ENCODE data around the gene FABP1.

The FABP1 gene

GRCh38 chr2:88123975-88124917 is 3.6 kb downstream of the FABP1 start:
- Histone ChIP-seq H3K9ac (ENCODE audit: insufficient read length) (no peak overlapping the region), H3K27ac (no peak overlapping the region), H3K36me3 (ENCODE audit: insufficient read depth, low read length) (no peaks in the 10 kb centered on the region), H3K9me3 (ENCODE audit: low read depth, low read length) (no peaks in the 10 kb centered on the region), H3K4me3 (no peak overlapping the region)
- no peak for DNase-seq (ENCODE audit: low read depth, low spot score)
- TF ChIP-seq POLR2AphosphoS5 (IDR thresholded peaks at IDR 0.05; ENCODE audit: borderline replicate concordance, low read depth, low read length), result no peak
- no peak for TF ChIP-seq FOXP2 (optimal IDR thresholded peaks at IDR 0.05; ENCODE audit: control extremely low read depth, extremely low read length, insufficient read depth)

- no peaks in the 10 kb centered on the region for H3K9me3 ChIP-seq (ENCODE audit: low read depth, low read length)
- H3K9ac ChIP-seq (ENCODE audit: insufficient read length), result no peak overlapping the region
- H3K36me3 ChIP-seq (ENCODE audit: insufficient read depth, low read length), result no peaks in the 10 kb centered on the region
- no peak for TF ChIP-seq POLR2AphosphoS5 (IDR thresholded peaks at IDR 0.05; ENCODE audit: borderline replicate concordance, low read depth, low read length)
- no peak for TF ChIP-seq FOXP2 (optimal IDR thresholded peaks at IDR 0.05; ENCODE audit: control extremely low read depth, extremely low read length, insufficient read depth)
- no peak for TF ChIP-seq EZH2 (IDR thresholded peaks at IDR 0.05)
- no peak for DNase-seq (ENCODE audit: low read depth, low spot score)
- no peak overlapping the region for H3K27ac ChIP-seq
- no peak overlapping the region for H3K4me3 ChIP-seq
Measured at GRCh38 chr2:88123164-88123974, 4.5 kb downstream of the FABP1 start.

GRCh38 chr2:88122141-88122884 is 5.5 kb downstream of the FABP1 start:
- no peaks in the 10 kb centered on the region for H3K9me3 ChIP-seq (ENCODE audit: low read depth, low read length)
- no peak overlapping the region for H3K27ac ChIP-seq
- TF ChIP-seq FOXP2 (optimal IDR thresholded peaks at IDR 0.05; ENCODE audit: control extremely low read depth, extremely low read length, insufficient read depth) (no peak), POLR2AphosphoS5 (IDR thresholded peaks at IDR 0.05; ENCODE audit: borderline replicate concordance, low read depth, low read length) (no peak), EZH2 (IDR thresholded peaks at IDR 0.05) (no peak)
- no peak for DNase-seq (ENCODE audit: low read depth, low spot score)
- no peak overlapping the region for H3K9ac ChIP-seq (ENCODE audit: insufficient read length)
- H3K36me3 ChIP-seq (ENCODE audit: insufficient read depth, low read length), result no peaks in the 10 kb centered on the region
- no peak overlapping the region for H3K4me3 ChIP-seq

- H3K4me3 ChIP-seq, result no peak overlapping the region
- no peak overlapping the region for H3K9ac ChIP-seq (ENCODE audit: insufficient read length)
- TF ChIP-seq EZH2 (IDR thresholded peaks at IDR 0.05), result no peak
- TF ChIP-seq FOXP2 (optimal IDR thresholded peaks at IDR 0.05; ENCODE audit: control extremely low read depth, extremely low read length, insufficient read depth), result no peak
- H3K36me3 ChIP-seq (ENCODE audit: insufficient read depth, low read length), result no peaks in the 10 kb centered on the region
- no peaks in the 10 kb centered on the region for H3K9me3 ChIP-seq (ENCODE audit: low read depth, low read length)
- no peak overlapping the region for H3K27ac ChIP-seq
- no peak for DNase-seq (ENCODE audit: low read depth, low spot score)
Measured at GRCh38 chr2:88121678-88122077, 6.2 kb downstream of the FABP1 start.

GRCh38 chr2:88117973-88118372 is 9.9 kb downstream of the FABP1 start:
- Histone ChIP-seq H3K4me3 (no peak overlapping the region), H3K9me3 (ENCODE audit: low read depth, low read length) (no peaks in the 10 kb centered on the region), H3K9ac (ENCODE audit: insufficient read length) (no peak overlapping the region), H3K27ac (no peak overlapping the region), H3K36me3 (ENCODE audit: insufficient read depth, low read length) (no peaks in the 10 kb centered on the region)
- TF ChIP-seq EZH2 (IDR thresholded peaks at IDR 0.05), result no peak
- TF ChIP-seq FOXP2 (optimal IDR thresholded peaks at IDR 0.05; ENCODE audit: control extremely low read depth, extremely low read length, insufficient read depth), result no peak
- no peak for TF ChIP-seq POLR2AphosphoS5 (IDR thresholded peaks at IDR 0.05; ENCODE audit: borderline replicate concordance, low read depth, low read length)
- DNase-seq (ENCODE audit: low read depth, low spot score), result no peak

GRCh38 chr2:88116669-88117432 is 11.0 kb downstream of the FABP1 start:
- Histone ChIP-seq H3K27ac (no peak overlapping the region), H3K9ac (ENCODE audit: insufficient read length) (no peak overlapping the region), H3K4me3 (no peak overlapping the region), H3K36me3 (ENCODE audit: insufficient read depth, low read length) (no peaks in the 10 kb centered on the region), H3K9me3 (ENCODE audit: low read depth, low read length) (no peaks in the 10 kb centered on the region)
- TF ChIP-seq EZH2 (IDR thresholded peaks at IDR 0.05) (no peak), POLR2AphosphoS5 (IDR thresholded peaks at IDR 0.05; ENCODE audit: borderline replicate concordance, low read depth, low read length) (no peak)
- DNase-seq (ENCODE audit: low read depth, low spot score), result no peak

GRCh38 chr2:88115825-88116518 is 11.9 kb downstream of the FABP1 start:
- no peak overlapping the region for H3K4me3 ChIP-seq
- no peak for DNase-seq (ENCODE audit: low read depth, low spot score)
- H3K9me3 ChIP-seq (ENCODE audit: low read depth, low read length), result no peaks in the 10 kb centered on the region
- no peaks in the 10 kb centered on the region for H3K36me3 ChIP-seq (ENCODE audit: insufficient read depth, low read length)
- no peak for TF ChIP-seq POLR2AphosphoS5 (IDR thresholded peaks at IDR 0.05; ENCODE audit: borderline replicate concordance, low read depth, low read length)
- TF ChIP-seq EZH2 (IDR thresholded peaks at IDR 0.05), result no peak
- TF ChIP-seq FOXP2 (optimal IDR thresholded peaks at IDR 0.05; ENCODE audit: control extremely low read depth, extremely low read length, insufficient read depth), result no peak
- no peak overlapping the region for H3K9ac ChIP-seq (ENCODE audit: insufficient read length)
- no peak overlapping the region for H3K27ac ChIP-seq
